Tibial artery (tissue), 4 donors: Measurements from ENCODE around the gene LZTS2.

Source experiments
- DNase-seq, 2 donors: peaks; one replicate each; pipeline ENCODE4 v3.0.0-alpha.2; 2019
- H3K27ac ChIP-seq, 2 donors: fragments of 200-600 bp; sonication (generic) in 1 of 2; 1 replicate in 1 of 2; 2 replicates in 1 of 2; pipeline ENCODE4 v1.5.1; 2018 to 2019; ENCODE audit warnings: mild to moderate bottlenecking in 1 of 2
- H3K27me3 ChIP-seq, 2 donors: fragments of 200-600 bp; sonication (generic) in 1 of 2; one replicate each; pipeline versions ENCODE4 v1.5.1 to v1.6.0; 2016 to 2019
- H3K36me3 ChIP-seq, 3 donors: fragments of 200-600 bp; sonication (generic) in 2 of 3; one replicate each; pipeline ENCODE4 v1.5.1; 2016 to 2019; ENCODE audit warnings: mild to moderate bottlenecking in 2 of 3
- H3K4me1 ChIP-seq, 4 donors: fragments of 200-600 bp; sonication (generic) in 2 of 4; 1 replicate in 3 of 4; 2 replicates in 1 of 4; pipeline ENCODE4 v1.5.1; 2016 to 2019
- H3K4me3 ChIP-seq, 2 donors: fragments of 200-600 bp; sonication (generic) in 1 of 2; 1 replicate in 1 of 2; 2 replicates in 1 of 2; pipeline ENCODE4 v1.5.1; 2018 to 2019; ENCODE audit warnings: mild to moderate bottlenecking in 2 of 2
- H3K9me3 ChIP-seq, 3 donors: fragments of 200-600 bp; sonication (generic) in 1 of 3; one replicate each; pipeline ENCODE4 v1.5.1; 2016 to 2019
- intact Hi-C: fragments of 100-400 bp; cut with DNase I; formaldehyde crosslinking; loops from one replicate; pipeline ENCODE4 v1.15.0; 2023; ENCODE audit warnings: low total_unique reads
- TF ChIP-seq, protein P1 (sequence below), 2 experiments: fragments of 200-600 bp in 1 of 2; fragments of 450-650 bp in 1 of 2; IDR thresholded peaks; one replicate each; pipeline ENCODE4 v1.5.1; 2017 to 2019; ENCODE audit warnings: antibody characterized with exemption in 2 of 2, mild to moderate bottlenecking in 1 of 2, moderate library complexity in 1 of 2

Gene LZTS2

DNA sequence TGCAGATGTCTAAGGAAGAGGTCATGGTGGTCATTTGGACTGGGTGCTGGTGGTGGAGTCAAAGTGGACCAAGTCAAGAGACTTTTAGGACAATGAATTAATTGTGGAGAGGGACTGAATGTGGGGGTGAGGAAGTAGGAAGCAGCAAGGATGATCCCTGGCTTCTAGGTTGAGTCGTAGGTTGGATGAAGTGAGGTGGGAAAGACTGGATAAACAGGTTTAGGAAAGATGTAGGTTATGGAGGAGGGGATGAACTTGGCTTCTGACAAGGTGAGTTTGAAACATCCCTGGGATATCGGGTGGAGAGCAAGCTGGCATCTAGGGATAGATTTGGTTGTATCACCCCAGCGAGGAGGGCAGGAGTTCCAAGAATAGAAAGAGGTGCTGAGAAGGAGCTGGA is 22.7 kb upstream of the LZTS2 start:
- Histone ChIP-seq H3K4me3 (no peak overlapping the region), H3K27me3 (no peaks in the 10 kb centered on the region), H3K27ac (no peak overlapping the region), H3K4me1 (no peaks in the 10 kb centered on the region), H3K9me3 (no peaks in the 10 kb centered on the region), H3K36me3 (peaks cover 13 to 53% (median 32%) of the 10 kb centered on the region in 3 donors)
- no peak for DNase-seq
- TF ChIP-seq, protein P1, sequence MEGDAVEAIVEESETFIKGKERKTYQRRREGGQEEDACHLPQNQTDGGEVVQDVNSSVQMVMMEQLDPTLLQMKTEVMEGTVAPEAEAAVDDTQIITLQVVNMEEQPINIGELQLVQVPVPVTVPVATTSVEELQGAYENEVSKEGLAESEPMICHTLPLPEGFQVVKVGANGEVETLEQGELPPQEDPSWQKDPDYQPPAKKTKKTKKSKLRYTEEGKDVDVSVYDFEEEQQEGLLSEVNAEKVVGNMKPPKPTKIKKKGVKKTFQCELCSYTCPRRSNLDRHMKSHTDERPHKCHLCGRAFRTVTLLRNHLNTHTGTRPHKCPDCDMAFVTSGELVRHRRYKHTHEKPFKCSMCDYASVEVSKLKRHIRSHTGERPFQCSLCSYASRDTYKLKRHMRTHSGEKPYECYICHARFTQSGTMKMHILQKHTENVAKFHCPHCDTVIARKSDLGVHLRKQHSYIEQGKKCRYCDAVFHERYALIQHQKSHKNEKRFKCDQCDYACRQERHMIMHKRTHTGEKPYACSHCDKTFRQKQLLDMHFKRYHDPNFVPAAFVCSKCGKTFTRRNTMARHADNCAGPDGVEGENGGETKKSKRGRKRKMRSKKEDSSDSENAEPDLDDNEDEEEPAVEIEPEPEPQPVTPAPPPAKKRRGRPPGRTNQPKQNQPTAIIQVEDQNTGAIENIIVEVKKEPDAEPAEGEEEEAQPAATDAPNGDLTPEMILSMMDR (IDR thresholded peaks at IDR 0.05) = no peak
- intact Hi-C loops = no loop called here

DNA sequence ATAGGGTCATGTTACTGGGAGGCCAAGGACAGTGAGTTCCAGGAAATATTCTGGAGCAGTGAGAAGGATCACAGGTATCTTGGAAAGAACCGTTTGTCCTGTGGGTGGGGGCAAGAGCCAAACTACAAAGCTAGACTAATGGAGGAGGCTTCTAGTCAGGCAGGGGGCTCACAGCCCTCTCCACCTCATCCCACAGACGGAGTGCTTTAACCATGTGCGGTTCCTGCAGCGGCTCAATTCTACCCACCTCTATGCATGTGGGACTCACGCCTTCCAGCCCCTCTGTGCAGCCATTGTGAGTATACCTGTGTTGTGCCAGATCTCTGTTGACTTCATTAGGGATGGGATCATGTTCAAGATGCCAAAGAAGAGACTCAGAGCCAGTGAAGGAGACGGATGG is 22.2 kb upstream of the LZTS2 start:
- Histone ChIP-seq H3K4me3 (no peak overlapping the region), H3K4me1 (no peaks in the 10 kb centered on the region), H3K36me3 (peaks cover 13 to 58% (median 36%) of the 10 kb centered on the region in 3 donors), H3K27me3 (no peaks in the 10 kb centered on the region), H3K9me3 (no peaks in the 10 kb centered on the region), H3K27ac (no peak overlapping the region)
- TF ChIP-seq, protein P1 (IDR thresholded peaks at IDR 0.05) = no peak
- DNase-seq = no peak
- intact Hi-C loops = no loop called here

DNA sequence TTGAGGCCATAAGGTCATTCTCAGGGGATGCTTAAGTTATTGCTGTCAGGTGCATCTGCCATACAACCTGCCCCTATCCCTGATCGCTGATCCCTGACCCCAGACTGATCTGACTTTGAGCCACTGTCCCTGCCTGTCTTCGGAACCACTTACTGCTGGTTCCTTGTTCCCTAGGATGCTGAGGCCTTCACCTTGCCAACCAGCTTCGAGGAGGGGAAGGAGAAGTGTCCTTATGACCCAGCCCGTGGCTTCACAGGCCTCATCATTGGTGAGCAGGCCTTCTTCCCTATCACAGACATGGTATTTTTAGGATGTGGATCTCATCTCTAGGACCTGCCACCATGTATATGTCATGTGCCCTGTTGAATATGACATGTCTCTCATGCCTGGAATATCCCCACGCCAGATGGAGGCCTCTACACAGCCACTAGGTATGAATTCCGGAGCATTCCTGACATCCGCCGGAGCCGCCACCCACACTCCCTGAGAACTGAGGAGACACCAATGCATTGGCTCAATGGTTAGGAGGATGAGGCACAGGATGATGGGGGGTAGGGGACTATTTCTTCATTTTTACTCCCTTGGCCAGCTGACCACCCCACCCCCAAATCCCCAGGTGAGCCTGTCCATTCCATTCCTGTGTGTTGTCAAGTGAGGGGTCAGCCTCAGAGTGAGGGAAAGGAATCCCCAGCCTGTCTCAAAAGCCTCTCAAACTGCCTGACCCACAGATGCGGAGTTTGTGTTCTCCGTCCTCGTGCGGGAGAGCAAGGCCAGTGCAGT is 21.3 kb upstream of the LZTS2 start:
- intact Hi-C loops = no loop called here
- Histone ChIP-seq H3K36me3 (peaks cover 13 to 67% (median 44%) of the 10 kb centered on the region in 3 donors), H3K9me3 (no peaks in the 10 kb centered on the region), H3K27ac (no peak overlapping the region), H3K4me1 (no peaks in the 10 kb centered on the region), H3K4me3 (no peak overlapping the region), H3K27me3 (no peaks in the 10 kb centered on the region)
- DNase-seq = no peak
- TF ChIP-seq, protein P1 (IDR thresholded peaks at IDR 0.05) = no peak

DNA sequence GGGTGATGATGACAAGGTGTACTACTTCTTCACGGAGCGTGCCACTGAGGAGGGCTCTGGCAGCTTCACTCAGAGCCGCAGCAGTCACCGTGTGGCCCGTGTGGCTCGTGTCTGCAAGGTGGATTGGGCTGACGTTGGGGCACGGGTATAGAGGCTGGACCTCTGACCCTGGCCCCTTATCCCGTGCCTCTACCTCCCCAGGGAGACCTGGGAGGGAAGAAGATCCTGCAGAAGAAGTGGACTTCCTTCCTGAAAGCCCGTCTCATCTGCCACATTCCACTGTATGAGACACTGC is 20.8 kb upstream of the LZTS2 start:
- TF ChIP-seq, protein P1 (IDR thresholded peaks at IDR 0.05) = no peak
- intact Hi-C loops = no loop called here
- Histone ChIP-seq H3K4me1 (no peaks in the 10 kb centered on the region), H3K27ac (no peak overlapping the region), H3K27me3 (no peaks in the 10 kb centered on the region), H3K4me3 (no peak overlapping the region), H3K9me3 (no peaks in the 10 kb centered on the region), H3K36me3 (peaks cover 13 to 72% (median 50%) of the 10 kb centered on the region in 3 donors)
- DNase-seq = no peak

DNA sequence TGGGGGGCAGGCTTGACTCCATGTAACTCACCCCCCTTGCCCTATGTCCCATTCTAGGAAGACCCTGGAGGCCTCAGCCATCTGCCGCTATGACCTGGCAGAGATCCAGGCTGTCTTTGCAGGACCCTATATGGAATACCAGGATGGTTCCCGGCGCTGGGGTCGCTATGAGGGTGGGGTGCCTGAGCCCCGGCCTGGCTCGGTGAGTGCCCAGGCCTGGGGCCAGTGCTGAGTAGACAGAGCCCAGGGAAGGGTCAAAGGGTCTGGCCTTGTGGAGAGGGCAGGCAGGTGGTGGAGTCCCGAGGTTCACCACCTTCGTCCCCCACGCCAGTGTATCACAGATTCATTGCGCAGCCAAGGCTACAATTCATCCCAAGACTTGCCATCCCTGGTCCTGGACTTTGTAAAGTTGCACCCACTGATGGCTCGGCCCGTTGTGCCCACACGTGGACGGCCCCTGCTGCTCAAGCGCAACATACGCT is 19.8 kb upstream of the LZTS2 start:
- Histone ChIP-seq H3K27ac (no peak overlapping the region), H3K36me3 (peaks cover 13 to 82% (median 50%) of the 10 kb centered on the region in 3 donors), H3K9me3 (no peaks in the 10 kb centered on the region), H3K27me3 (no peaks in the 10 kb centered on the region), H3K4me3 (no peak overlapping the region), H3K4me1 (no peaks in the 10 kb centered on the region)
- DNase-seq = peak in 1 of 2 donors; percentile 61
- intact Hi-C loops = no loop called here
- TF ChIP-seq, protein P1 (IDR thresholded peaks at IDR 0.05) = no peak
